B cell (primary cell): ENCODE results near the gene UBA5. TPM values are rescaled to one million over a fixed set of nuclear protein-coding genes. Genes with fewer than 3 reads are reported as not detected.

Source experiments
- ATAC-seq: fragments of 200-7000 bp; cut with Tn5 transposase; one replicate; pipeline ENCODE4 v1.10.0; 2021; ENCODE audit warnings: low read depth, mild to moderate bottlenecking, moderate number of reproducible peaks, moderate library complexity
- CTCF ChIA-PET: fragments of 350-600 bp; sonication (Branson Sonifier 250); formaldehyde crosslinking; loops from one replicate; lab custom pipeline; 2021; ENCODE audit warnings: antibody characterized with exemption, inconsistent platforms; lab: Charles Lee
- POLR2A ChIA-PET: fragments of 350-600 bp; sonication (Branson Sonifier 250); formaldehyde crosslinking; loops from one replicate; lab custom pipeline; 2021; ENCODE audit warnings: antibody characterized with exemption; lab: Charles Lee
- DNase-seq: peaks from one replicate; pipeline ENCODE4 v3.0.0; 2013
- H2AFZ ChIP-seq: 2 replicates; pipeline ENCODE4 v1.6.1; 2012; ENCODE audit warnings: mild to moderate bottlenecking, low read depth, low read length; ENCODE audit not compliant: insufficient read depth, poor library complexity, severe bottlenecking
- H3K27ac ChIP-seq, 2 donors: 1 replicate in 1 of 2; 2 replicates in 1 of 2; pipeline ENCODE4 v1.5.1; 2012 to 2013; ENCODE audit warnings: low read length in 2 of 2, mild to moderate bottlenecking in 2 of 2, moderate library complexity in 1 of 2
- H3K27me3 ChIP-seq, 4 experiments: fragments of 200-600 bp in 1 of 4; sonication (generic) in 1 of 4; replicated peaks in 1 of 4; 1 replicate in 2 of 4; 2 replicates in 2 of 4; pipeline versions ENCODE4 v1.6.1 to v1.7.0; 2013 to 2016; ENCODE audit warnings: low read length in 3 of 4, mild to moderate bottlenecking in 2 of 4, mixed read lengths in 1 of 4, moderate library complexity in 1 of 4; ENCODE audit not compliant: insufficient read depth in 4 of 4, control insufficient read depth in 3 of 4; ENCODE audit errors: control extremely low read depth in 1 of 4
- H3K36me3 ChIP-seq, 2 experiments: replicated peaks in 1 of 2; 1 replicate in 1 of 2; 2 replicates in 1 of 2; pipeline versions ENCODE4 v1.6.1 to v1.7.1; 2013; ENCODE audit warnings: low read length in 1 of 2; ENCODE audit not compliant: insufficient read depth in 2 of 2, control insufficient read depth in 1 of 2; ENCODE audit errors: control extremely low read depth in 1 of 2, extremely low read depth in 1 of 2
- H3K4me1 ChIP-seq, 2 donors: fragments of 200-600 bp in 1 of 2; sonication (generic) in 1 of 2; 1 replicate in 1 of 2; 2 replicates in 1 of 2; pipeline versions ENCODE4 v1.5.1 to v1.6.1; 2013 to 2017; ENCODE audit warnings: low read length in 2 of 2; ENCODE audit not compliant: control insufficient read depth in 2 of 2, insufficient read depth in 2 of 2
- H3K4me2 ChIP-seq: replicated peaks from 2 replicates; pipeline ENCODE3; 2012; ENCODE audit warnings: mild to moderate bottlenecking, low read depth, low read length; ENCODE audit not compliant: poor library complexity, severe bottlenecking
- H3K4me3 ChIP-seq, 5 experiments: fragments of 200-600 bp in 1 of 5; sonication (generic) in 1 of 5; 1 replicate in 3 of 5; 2 replicates in 2 of 5; pipeline versions ENCODE4 v1.5.1 to v1.7.0; 2011 to 2016; ENCODE audit warnings: low read length in 4 of 5, mild to moderate bottlenecking in 4 of 5, low read depth in 2 of 5, control low read depth in 1 of 5, moderate library complexity in 1 of 5; ENCODE audit not compliant: insufficient read depth in 1 of 5; ENCODE audit errors: control extremely low read depth in 1 of 5, extremely low read depth in 1 of 5
- H3K79me2 ChIP-seq: fragments of 200-600 bp; sonication (generic); one replicate; pipeline ENCODE4 v1.6.0; 2016; ENCODE audit warnings: low read length; ENCODE audit not compliant: control insufficient read depth, insufficient read depth
- H3K9ac ChIP-seq: fragments of 200-600 bp; sonication (generic); 2 replicates; pipeline ENCODE4 v1.6.1; 2017; ENCODE audit warnings: mild to moderate bottlenecking, low read length, moderate library complexity
- H3K9me3 ChIP-seq, 3 donors: one replicate each; pipeline versions ENCODE4 v1.6.1 to v1.7.1; 2013; ENCODE audit warnings: low read length in 2 of 3; ENCODE audit not compliant: control insufficient read depth in 2 of 3, insufficient read depth in 1 of 3; ENCODE audit errors: control extremely low read depth in 1 of 3
- H4K20me1 ChIP-seq: 2 replicates; pipeline ENCODE4 v1.6.0; 2012; ENCODE audit warnings: mild to moderate bottlenecking, low read length; ENCODE audit not compliant: insufficient read depth, control insufficient read depth, poor library complexity, severe bottlenecking
- H3K27ac Mint-ChIP-seq: one replicate; pipeline ENCODE4 v1.8.0; 2021; ENCODE audit warnings: mixed read lengths
- H3K27me3 Mint-ChIP-seq: one replicate; pipeline ENCODE4 v1.8.0; 2021; ENCODE audit warnings: mixed read lengths
- H3K4me1 Mint-ChIP-seq: one replicate; pipeline ENCODE4 v1.8.0; 2021; ENCODE audit warnings: mixed read lengths
- H3K4me3 Mint-ChIP-seq: one replicate; pipeline ENCODE4 v1.8.0; 2021; ENCODE audit warnings: mixed read lengths
- H3K9me3 Mint-ChIP-seq: one replicate; pipeline ENCODE4 v1.8.0; 2022; ENCODE audit warnings: mixed read lengths; ENCODE audit not compliant: insufficient read depth
- CTCF ChIP-seq: fragments of 200-600 bp; IDR thresholded peaks from one replicate; pipeline ENCODE4 v1.8.0; 2022; ENCODE audit warnings: antibody characterized with exemption, mild to moderate bottlenecking
- EZH2 ChIP-seq: IDR thresholded peaks from 2 replicates; pipeline ENCODE4 v1.6.1; 2012; ENCODE audit warnings: borderline replicate concordance, low read depth, mild to moderate bottlenecking, moderate library complexity, low read length; ENCODE audit not compliant: insufficient read depth, poor library complexity, severe bottlenecking
- WGBS: methylation state at CpG from one replicate; pipeline ENCODE4 v1.1.5; 2013; ENCODE audit warnings: missing lambda C conversion rate; ENCODE audit not compliant: insufficient coverage; 5-methylcytosine and 5-hydroxymethylcytosine counted together
- intact Hi-C: fragments of 100-400 bp; cut with micrococcal nuclease; formaldehyde crosslinking; loops from one replicate; pipeline ENCODE4 v1.10.0; 2022
- polyA plus RNA-seq: library from polyadenylated mRNA; depleted of rRNA; stranded (reverse); fragments of >200 nt; gene quantifications from 2 replicates; pipeline ENCODE4 v1.2.3, GENCODE V29; 2012
- total RNA-seq, 2 donors: library from RNA; stranded (reverse); fragments of 120-200 nt in 1 of 2; gene quantifications; 1 replicate in 1 of 2; 2 replicates in 1 of 2; pipeline versions ENCODE4 v1.2.3 to v1.2.4, GENCODE V29; 2013 to 2022

Gene UBA5
- total and polyA plus RNA-seq, 2 donors (not counting 1 experiment from before 2014, with no cell fraction given), result 17.4 to 41.0 TPM

DNA sequence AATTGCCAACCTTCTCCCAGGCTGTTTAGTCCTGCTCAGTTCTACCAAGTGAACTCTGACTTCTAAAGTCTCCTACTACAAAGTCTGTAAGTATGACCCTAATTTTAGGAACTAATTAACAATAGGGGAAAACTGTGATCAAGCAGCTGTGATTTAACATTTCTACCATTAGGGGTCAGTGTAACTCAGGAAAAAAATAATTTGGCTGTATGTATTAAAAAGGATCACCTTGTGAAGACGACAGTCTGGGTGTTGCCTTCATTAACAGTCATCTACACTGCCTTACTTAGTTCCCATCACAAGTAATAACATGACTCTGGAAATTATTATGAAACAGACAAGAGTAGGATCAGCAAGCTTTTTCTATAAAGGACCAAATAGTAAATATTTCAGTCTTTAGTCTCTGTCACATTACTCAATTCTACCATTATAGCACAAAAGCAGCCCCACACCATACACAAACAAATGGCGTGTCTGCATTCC, 66.3 kb downstream of the UBA5 start:
- no CpG with 5 or more reads among the region's 2 CpGs for WGBS
- intact Hi-C loops, result loop anchor here (1.0 to 10.0 kb wide), 7 partner anchors 309 to 1746 kb away; partner anchors contain the start of genes ASTE1, DNAJC13, NEK11 and RYK
- H3K27me3 ChIP-seq, result peaks cover 0 to 6% (median 3%) of the 10 kb centered on the region in 4 experiments
- DNase-seq, result peak; percentile 82
- no peak for ATAC-seq
- H3K4me1 ChIP-seq, result peaks cover 7 to 10% of the 10 kb centered on the region in 2 donors
- H3K9ac ChIP-seq, result no peak overlapping the region
- peaks cover 7% of the 10 kb centered on the region for H3K79me2 ChIP-seq
- Mint-ChIP-seq H3K9me3 (no peaks in the 10 kb centered on the region), H3K4me1 (peaks cover 15% of the 10 kb centered on the region), H3K4me3 (no peak overlapping the region), H3K27me3 (peaks cover 22% of the 10 kb centered on the region), H3K27ac (no peak overlapping the region)
- no peaks in the 10 kb centered on the region for H3K9me3 ChIP-seq
- H2AFZ ChIP-seq, result no peak overlapping the region
- POLR2A ChIA-PET, result interaction anchor here (1.0 kb wide), 1 partner anchor 698 kb away, joined by 3 read pairs; no protein-coding TSS in a partner anchor
- no peaks in the 10 kb centered on the region for H3K36me3 ChIP-seq
- H4K20me1 ChIP-seq, result no peaks in the 10 kb centered on the region
- TF ChIP-seq EZH2, result no peak
- peak; percentile 81 for TF ChIP-seq CTCF
- no peak overlapping the region for H3K4me2 ChIP-seq
- no peak overlapping the region for H3K4me3 ChIP-seq
- CTCF ChIA-PET, result interaction anchor here (0.6 to 3.1 kb wide), 24 partner anchors 8 to 1761 kb away, joined by 3 to 31 read pairs (median 4); no protein-coding TSS in a partner anchor
- no peak overlapping the region for H3K27ac ChIP-seq

Other genes with a start within 250 kb of the UBA5 start
- gene DNAJC13, start 242.8 kb upstream of the UBA5 start, total RNA-seq, result 51.1 and 56.0 TPM in 2 replicates
- gene DNAJC13, start 242.8 kb upstream of the UBA5 start, polyA plus RNA-seq, result 9.7 and 12.2 TPM in 2 replicates
- 0.15 TPM in 1 of 2 replicates, not detected in the other for gene ACKR4, start 63.1 kb upstream of the UBA5 start, total RNA-seq
- gene ACKR4, start 63.1 kb upstream of the UBA5 start, polyA plus RNA-seq, result 0.21 TPM in 1 of 2 replicates, not detected in the other
- 26.9 and 30.2 TPM in 2 replicates for gene ACAD11, start 520 bp upstream of the UBA5 start, total RNA-seq
- 23.4 and 43.2 TPM in 2 replicates for gene ACAD11, start 520 bp upstream of the UBA5 start, polyA plus RNA-seq
- gene NPHP3, start 62.1 kb downstream of the UBA5 start, total RNA-seq, result 47.8 and 48.7 TPM in 2 replicates
- gene NPHP3, start 62.1 kb downstream of the UBA5 start, polyA plus RNA-seq, result 18.4 and 29.3 TPM in 2 replicates